ENCODE results near the gene ITGA1. TPM values are rescaled to one million over a fixed set of nuclear protein-coding genes. Genes with fewer than 3 reads are reported as not detected.

The ITGA1 gene
- total RNA-seq, 1 donor from 2014 or later, result 84.4 TPM

DNA sequence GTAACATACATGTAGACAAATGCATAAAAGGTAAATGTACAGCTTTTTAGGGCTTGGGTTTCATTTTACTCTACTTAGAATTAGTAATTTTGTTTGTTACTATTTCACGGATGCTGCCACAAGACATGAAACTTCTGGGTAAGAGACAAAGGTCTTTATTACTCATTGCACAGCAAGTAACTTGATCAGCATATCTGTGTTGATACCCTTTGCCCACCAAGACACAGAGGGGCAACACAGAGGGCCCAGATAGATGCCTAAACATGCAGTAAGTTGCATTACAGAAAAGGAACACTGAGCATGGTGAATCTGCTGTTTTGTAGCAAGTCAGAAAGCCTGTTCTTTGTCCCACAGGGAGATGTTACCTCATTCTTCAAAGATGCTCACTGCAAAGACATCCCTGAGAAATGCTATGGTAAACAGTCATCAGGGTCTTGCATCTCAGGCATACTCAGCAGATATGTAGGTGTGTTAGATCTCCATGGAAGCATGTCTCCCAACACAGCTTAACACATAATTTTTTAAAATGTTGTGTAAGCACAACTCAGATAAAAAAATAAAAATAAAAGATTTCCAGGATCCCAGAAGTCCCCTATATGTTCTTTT lies 211.7 kb downstream of the ITGA1 start:
- H3K4me1 ChIP-seq, result peaks cover 2% of the 10 kb centered on the region
- H3K4me3 ChIP-seq, result no peak overlapping the region
- no peak overlapping the region for H3K27ac ChIP-seq
- TF ChIP-seq, protein P1, sequence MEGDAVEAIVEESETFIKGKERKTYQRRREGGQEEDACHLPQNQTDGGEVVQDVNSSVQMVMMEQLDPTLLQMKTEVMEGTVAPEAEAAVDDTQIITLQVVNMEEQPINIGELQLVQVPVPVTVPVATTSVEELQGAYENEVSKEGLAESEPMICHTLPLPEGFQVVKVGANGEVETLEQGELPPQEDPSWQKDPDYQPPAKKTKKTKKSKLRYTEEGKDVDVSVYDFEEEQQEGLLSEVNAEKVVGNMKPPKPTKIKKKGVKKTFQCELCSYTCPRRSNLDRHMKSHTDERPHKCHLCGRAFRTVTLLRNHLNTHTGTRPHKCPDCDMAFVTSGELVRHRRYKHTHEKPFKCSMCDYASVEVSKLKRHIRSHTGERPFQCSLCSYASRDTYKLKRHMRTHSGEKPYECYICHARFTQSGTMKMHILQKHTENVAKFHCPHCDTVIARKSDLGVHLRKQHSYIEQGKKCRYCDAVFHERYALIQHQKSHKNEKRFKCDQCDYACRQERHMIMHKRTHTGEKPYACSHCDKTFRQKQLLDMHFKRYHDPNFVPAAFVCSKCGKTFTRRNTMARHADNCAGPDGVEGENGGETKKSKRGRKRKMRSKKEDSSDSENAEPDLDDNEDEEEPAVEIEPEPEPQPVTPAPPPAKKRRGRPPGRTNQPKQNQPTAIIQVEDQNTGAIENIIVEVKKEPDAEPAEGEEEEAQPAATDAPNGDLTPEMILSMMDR (IDR thresholded peaks at IDR 0.05), result no peak
- DNase-seq (no peak), ATAC-seq (no peak)
- H3K27me3 ChIP-seq (ENCODE audit: low read depth), result no peaks in the 10 kb centered on the region
- intact Hi-C loops (cut with DNase I), result no loop called here
- H3K9me3 ChIP-seq, result no peaks in the 10 kb centered on the region
- H3K36me3 ChIP-seq, result no peaks in the 10 kb centered on the region

DNA sequence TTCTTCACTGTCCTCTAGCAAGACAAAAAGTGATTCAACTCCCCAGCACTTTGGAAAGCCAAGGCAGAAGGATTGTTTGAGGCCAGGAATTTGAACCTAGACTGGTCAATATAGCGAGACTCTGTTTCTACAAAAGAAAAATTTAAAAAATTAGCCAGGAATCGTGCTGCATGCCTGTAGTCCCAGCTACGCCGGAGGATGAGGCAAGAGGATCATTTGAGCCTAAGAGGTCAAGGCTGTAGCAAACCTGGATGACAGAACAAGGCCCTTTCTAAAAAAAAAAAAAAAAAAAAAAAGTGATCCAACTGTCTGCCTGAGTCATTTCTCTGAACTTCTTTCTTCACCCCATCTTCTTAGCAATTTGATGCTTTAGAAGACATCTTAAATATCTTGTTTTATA lies 213.8 kb downstream of the ITGA1 start:
- Histone ChIP-seq H3K4me3 (no peak overlapping the region), H3K4me1 (peaks cover 13% of the 10 kb centered on the region), H3K27me3 (ENCODE audit: low read depth) (no peaks in the 10 kb centered on the region), H3K36me3 (no peaks in the 10 kb centered on the region), H3K9me3 (no peaks in the 10 kb centered on the region), H3K27ac (no peak overlapping the region)
- TF ChIP-seq, protein P1 (IDR thresholded peaks at IDR 0.05), result no peak
- no peak for DNase-seq
- no peak for ATAC-seq
- intact Hi-C loops (cut with DNase I), result no loop called here

DNA sequence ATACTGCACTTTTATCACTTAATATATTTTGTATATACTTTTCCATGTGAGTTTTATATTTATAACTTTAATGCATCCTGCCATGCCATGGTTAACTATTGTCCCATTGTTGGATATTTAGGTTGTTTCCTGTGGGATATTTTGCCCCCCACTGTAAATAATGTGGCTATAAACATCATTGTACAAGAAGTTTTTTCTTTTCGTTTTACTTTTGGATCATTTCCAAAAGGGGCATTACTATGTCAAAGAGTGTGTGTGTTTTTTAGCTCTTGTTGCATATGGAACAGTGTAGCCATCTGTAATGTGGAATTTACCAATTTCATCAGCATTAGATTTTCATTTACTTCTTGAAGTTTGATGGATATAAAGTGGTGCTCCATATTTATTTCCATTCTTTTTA lies 214.8 kb downstream of the ITGA1 start:
- ATAC-seq, result no peak
- intact Hi-C loops (cut with DNase I), result no loop called here
- TF ChIP-seq, protein P1 (IDR thresholded peaks at IDR 0.05), result no peak
- no peaks in the 10 kb centered on the region for H3K36me3 ChIP-seq
- DNase-seq, result no peak
- H3K4me1 ChIP-seq, result peaks cover 23% of the 10 kb centered on the region
- H3K27me3 ChIP-seq (ENCODE audit: low read depth), result no peaks in the 10 kb centered on the region
- H3K4me3 ChIP-seq, result no peak overlapping the region
- no peaks in the 10 kb centered on the region for H3K9me3 ChIP-seq
- H3K27ac ChIP-seq, result no peak overlapping the region

DNA sequence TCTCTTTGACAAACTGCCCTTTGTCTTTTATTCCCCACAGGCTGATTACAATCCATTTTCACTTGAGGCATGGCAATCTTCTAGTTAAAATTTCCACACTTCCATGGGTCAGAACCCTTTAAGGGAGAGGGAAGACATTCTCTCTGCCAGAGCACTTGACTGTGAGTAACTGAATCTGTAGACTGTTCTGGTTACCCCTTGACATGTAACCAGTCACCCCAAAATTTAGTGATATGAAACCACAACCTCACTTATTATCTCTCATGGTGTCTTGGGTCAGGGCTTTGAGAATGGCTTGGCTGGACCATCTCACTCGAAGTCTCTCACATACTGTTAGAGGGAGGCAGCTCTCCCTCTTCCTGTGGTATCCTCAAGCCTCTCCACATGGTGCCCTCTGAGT lies 215.4 kb downstream of the ITGA1 start:
- no peak for DNase-seq
- Histone ChIP-seq H3K4me1 (peaks cover 24% of the 10 kb centered on the region), H3K27me3 (ENCODE audit: low read depth) (no peaks in the 10 kb centered on the region), H3K27ac (no peak overlapping the region), H3K36me3 (no peaks in the 10 kb centered on the region), H3K4me3 (no peak overlapping the region), H3K9me3 (no peaks in the 10 kb centered on the region)
- intact Hi-C loops (cut with DNase I), result no loop called here
- TF ChIP-seq, protein P1 (IDR thresholded peaks at IDR 0.05), result no peak
- no peak for ATAC-seq

DNA sequence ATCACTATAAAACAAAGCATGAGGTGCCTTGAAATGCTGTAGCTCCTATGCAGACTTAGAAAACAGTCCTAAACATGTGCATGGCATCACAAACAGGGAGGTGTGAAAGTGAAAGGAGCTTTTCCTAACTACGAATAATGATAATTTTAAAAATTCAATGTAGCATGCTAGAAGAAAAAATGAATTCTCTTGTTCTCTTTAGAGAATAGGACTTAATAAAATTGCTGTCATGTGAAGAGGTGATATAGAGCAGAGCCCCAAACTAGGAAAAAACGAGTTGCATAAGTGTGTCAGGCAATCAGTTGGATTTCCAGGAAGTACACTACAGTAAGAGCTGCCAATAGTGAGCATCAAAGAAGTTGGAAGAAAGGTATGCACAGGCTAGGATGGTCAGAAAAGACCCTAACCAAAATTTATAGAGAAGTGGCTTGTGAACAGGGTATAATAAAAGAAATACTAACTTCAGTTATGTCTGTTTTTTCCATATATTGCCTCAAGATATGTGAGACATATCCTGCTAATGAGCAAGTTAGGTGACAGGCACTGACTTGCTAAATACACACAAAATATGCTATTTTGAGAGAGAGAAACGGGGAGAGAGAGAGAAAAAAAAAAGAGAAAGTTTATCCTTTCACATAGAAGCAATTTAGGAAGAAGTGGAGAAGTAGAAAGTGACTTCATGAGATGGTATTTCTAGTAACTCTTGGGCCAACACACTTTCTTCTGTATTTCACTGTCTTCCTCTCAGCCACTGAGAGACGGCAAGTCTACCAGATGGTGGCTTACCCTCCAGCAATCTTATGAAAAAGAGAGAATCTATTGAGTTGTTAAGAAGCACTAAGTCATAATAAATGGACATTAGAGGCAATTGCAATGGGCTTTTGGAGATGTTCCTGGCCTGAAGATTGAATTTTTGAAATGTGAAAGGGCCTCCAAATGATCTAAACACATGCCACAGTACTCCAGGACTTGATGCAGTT lies 219.5 kb downstream of the ITGA1 start:
- H3K9me3 ChIP-seq, result no peaks in the 10 kb centered on the region
- DNase-seq (no peak), ATAC-seq (no peak)
- TF ChIP-seq, protein P1 (IDR thresholded peaks at IDR 0.05), result no peak
- intact Hi-C loops (cut with DNase I), result no loop called here
- H3K27ac ChIP-seq, result no peak overlapping the region
- H3K36me3 ChIP-seq, result no peaks in the 10 kb centered on the region
- peaks cover 24% of the 10 kb centered on the region for H3K4me1 ChIP-seq
- no peak overlapping the region for H3K4me3 ChIP-seq
- no peaks in the 10 kb centered on the region for H3K27me3 ChIP-seq (ENCODE audit: low read depth)

Data from lower lobe of right lung (tissue), 2 donors.